Measurements from ENCODE around the gene DAZAP1.
"Not testable (repeated sequence)": the region's sequence is repeated elsewhere in the genome, so short reads cannot be mapped to it uniquely, and the experiment has no call there.

DAZAP1 gene

DNA sequence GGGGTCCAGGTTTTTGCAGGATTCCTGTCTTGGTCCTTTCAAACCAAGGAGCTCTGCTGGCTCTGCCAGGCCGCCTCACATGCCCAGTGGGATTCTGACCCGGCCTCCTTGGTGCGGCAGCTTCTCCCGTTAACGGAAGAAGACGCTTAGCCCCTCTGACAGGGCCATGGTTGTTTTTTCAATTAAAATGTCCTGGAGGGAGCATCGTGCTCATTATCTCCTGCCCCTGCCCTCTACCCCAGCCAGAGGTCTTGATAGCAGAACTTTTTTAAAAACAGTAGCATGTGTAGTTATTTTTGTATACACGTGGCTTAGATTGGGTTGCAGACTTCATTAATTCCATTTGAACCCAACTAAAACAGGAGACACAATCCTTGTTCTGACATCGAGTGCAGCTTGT, 19.4 kb downstream of the DAZAP1 start:
- DNase-seq (ENCODE audit: low spot score): no peak

- DNase-seq (ENCODE audit: low spot score): no peak
Observed at GRCh38 chr19:1427221-1427920, 20.0 kb downstream of the DAZAP1 start.

GRCh38 chr19:1428738-1429391, 21.5 kb downstream of the DAZAP1 start:
- DNase-seq (ENCODE audit: low spot score): no peak

DNA sequence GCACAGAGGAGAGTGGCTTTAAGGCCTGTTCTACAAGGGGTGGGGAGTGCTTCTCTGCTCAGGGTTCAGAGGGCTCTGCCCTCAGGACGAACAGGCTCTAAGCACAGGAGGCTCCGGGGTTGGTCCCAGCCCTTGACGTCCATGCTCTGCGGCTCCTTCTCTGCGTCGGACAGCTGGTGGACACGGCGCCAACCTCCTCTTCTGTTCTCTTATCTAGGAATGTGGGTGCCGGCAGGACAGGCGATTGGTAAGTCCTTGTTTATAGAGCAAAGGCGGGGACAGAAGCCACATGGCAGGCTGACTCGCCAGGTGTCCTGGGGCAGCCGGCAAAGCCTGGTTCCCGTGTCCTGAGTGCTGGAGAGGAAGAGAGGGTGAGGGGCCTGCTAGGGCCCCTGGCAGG, 22.4 kb downstream of the DAZAP1 start:
- DNase-seq (ENCODE audit: low spot score): no peak

- DNase-seq (ENCODE audit: low spot score): no peak
Observed at GRCh38 chr19:1430246-1430645, 22.9 kb downstream of the DAZAP1 start.

DNA sequence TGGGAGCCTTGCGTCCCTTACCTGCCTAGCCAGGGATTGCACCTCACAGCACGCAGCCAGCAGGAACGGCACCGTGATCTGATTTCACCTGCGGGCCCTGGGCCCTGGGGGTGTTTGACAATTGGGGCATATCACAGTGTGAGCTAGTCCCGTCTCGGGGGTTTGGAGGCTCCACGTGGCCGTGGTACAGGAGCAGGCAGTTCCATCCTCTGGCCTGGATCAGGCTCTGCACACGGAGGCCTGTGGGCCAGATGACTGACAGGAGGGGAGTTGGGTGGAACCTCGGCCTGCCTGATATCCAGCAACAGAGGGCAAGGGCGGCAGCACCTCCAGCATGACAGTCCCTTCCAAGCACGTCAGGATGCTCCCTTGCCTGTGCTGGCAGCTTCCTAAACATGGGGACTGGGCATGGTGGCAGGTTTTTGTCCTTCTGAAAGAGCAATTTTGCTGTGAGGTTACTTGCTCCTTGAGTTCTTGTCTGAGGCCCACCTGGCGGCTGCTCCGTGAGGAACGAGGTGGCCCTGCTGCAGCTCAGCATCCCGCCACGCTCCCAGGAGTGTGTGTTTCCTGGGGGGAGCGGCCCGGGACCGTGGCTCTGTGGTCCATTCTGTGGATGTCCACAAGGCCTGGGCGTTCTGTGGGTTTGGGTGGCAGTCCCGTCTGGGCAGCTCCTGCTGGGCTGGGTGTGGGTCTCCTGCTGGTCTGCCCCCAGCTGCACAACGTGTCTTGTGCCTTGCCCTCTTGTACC, 24.5 kb downstream of the DAZAP1 start:
- no peak for DNase-seq (ENCODE audit: low spot score)

GRCh38 chr19:1432507-1432887, 25.1 kb downstream of the DAZAP1 start:
- no peak for DNase-seq (ENCODE audit: low spot score)

- DNase-seq (ENCODE audit: low spot score): no peak
Observed at GRCh38 chr19:1433119-1434039, 26.0 kb downstream of the DAZAP1 start.

DNA sequence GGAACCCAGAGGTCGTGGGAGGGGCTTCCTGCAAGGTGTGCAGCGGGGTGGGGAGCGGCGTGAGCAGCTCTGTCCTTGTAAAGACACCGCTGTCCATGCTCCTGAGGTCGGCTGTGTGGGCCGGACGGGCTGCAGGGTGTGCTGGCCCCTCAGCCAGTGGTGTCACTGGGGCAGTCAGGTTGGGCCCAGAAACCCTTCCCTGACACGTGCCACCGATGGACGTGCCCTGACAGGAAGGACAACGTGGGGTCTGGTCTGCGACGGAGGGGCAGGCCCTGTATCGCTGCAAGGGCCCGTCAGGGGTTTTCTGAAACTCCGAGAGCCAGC, 26.6 kb downstream of the DAZAP1 start:
- no peak for DNase-seq (ENCODE audit: low spot score)

DNA sequence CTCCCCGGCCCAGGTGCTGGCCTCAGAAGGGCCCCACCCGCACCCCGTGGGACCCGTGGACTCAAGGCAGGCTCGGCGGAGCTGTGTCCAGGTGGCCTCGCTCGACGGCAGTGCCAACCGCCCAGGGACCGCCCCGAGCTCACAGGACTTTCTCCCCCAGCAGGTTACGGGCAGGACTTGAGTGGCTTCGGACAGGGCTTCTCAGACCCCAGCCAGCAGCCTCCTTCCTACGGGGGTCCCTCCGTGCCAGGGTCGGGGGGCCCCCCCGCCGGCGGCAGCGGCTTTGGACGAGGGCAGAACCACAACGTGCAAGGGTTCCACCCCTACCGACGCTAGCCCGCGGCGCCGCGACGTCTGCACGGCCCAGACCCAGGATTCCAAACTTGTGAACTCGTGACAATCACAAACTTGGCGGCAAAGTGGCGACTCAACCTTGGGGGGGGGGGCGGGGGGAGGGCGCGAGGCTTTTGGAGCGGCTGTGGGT, 27.2 kb downstream of the DAZAP1 start:
- DNase-seq (ENCODE audit: low spot score): no peak

DNA sequence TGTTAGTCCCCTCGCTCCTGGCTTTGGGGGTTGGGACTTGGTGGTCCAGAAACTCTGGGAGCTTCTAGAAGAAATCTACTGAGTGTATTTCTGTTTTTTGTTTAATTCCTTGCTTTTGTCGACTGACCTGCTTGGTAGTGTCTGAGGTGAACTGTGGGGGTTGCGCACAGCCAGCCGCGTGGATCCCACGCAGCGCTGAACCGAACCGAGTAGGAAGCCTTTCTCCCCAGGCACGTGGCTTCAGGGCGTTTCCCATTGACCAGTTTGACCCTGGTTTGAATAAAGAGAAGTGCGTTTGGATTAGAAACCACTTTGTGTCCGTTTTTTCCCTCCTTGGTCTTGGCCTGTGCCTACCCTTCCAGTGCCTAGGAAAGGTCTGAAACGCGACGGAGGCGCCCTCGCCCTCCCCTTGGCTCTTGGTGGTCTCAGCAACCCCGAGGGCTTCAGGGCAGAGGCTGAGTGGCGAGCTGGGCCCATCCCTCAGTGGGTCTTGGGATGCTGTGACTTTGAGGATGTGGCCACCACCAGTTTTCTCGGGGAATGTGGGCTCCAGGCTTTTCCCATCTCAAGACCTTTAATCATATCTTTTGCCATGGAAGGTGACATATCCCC, 28.1 kb downstream of the DAZAP1 start:
- DNase-seq (ENCODE audit: low spot score): no peak

DNA sequence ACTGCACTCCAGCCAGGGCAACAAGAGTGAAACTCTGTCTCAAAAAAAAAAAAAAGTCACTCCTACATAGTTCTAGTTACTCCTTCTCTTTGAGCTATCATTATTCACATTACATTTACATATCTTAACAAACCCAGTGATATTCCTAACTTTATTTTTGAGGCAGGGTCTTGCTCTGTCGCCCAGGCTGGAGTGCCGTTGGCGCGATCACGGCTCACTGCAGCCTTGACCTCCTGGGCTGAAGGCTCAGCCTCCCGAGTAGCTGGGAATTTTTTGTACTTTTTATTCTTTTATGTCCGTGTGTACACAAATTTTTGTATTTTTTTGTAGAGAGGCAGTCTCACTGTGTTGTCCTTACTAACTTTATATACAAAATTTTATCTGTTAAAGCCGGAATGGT, 30.2 kb downstream of the DAZAP1 start:
- DNase-seq (ENCODE audit: low spot score): no peak

GRCh38 chr19:1438035-1438932, 30.9 kb downstream of the DAZAP1 start, which contains the start of gene RPS15:
Gene RPS15, plus strand, starts transcription at chr19:1438396. Its CDS starts 30 bp downstream, at chr19:1438426.
- peak; percentile 98 for DNase-seq (ENCODE audit: low spot score)

GRCh38 chr19:1438933-1439354, 31.6 kb downstream of the DAZAP1 start:
- DNase-seq (ENCODE audit: low spot score): no peak

- not testable (repeated sequence) for DNase-seq (ENCODE audit: low spot score)
Observed at GRCh38 chr19:1439525-1440417, 32.4 kb downstream of the DAZAP1 start.

- no peak for DNase-seq (ENCODE audit: low spot score)
Observed at GRCh38 chr19:1440418-1440801, 33.0 kb downstream of the DAZAP1 start.

DNA sequence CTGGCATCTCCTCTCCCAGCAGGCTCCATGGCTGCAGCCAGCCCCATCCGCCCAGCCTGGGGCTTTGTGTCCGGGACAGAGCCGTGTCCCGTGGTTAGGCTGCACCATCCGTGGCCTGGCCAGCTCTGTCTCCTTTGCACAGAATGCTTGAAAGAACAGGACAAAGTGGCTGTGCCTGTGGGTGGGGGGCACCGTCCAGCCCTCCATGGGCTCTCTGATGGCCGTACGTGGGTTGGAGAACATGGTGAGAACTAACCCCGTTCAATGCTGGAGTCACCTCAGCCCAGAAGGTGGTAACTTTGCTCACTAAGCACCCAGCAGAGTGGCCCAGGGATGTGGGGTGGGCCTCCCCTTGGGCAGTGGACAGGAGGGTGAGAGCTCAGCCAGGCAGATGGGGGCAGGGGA, 33.6 kb downstream of the DAZAP1 start:
- no peak for DNase-seq (ENCODE audit: low spot score)

- DNase-seq (ENCODE audit: low spot score): no peak
Observed at GRCh38 chr19:1441677-1442438, 34.5 kb downstream of the DAZAP1 start.
